Panc1 (cell line): Measurements from ENCODE around the gene GDE1. TPM values are rescaled to one million over a fixed set of nuclear protein-coding genes. Genes with fewer than 3 reads are reported as not detected.

Experiments used
- ATAC-seq: fragments of 200-7000 bp; cut with Tn5 transposase; 2 replicates; pipeline ENCODE4 v1.9.1; 2020; ENCODE audit warnings: mild to moderate bottlenecking, moderate library complexity
- BruUV-seq: library from RNA; stranded (reverse); fragments of 400-500 nt; replicated peaks from 2 replicates; lab custom pipeline; 2021; lab: Mats Ljungman, UMichigan
- CTCF ChIA-PET: fragments of 300-600 bp; sonication (Branson Sonifier 250); formaldehyde crosslinking; loops from one replicate; lab custom pipeline; 2022; ENCODE audit warnings: antibody characterized with exemption; lab: Charles Lee
- POLR2A ChIA-PET: fragments of 300-600 bp; sonication (Branson Sonifier 250); formaldehyde crosslinking; loops from one replicate; lab custom pipeline; 2022; ENCODE audit warnings: antibody characterized with exemption; lab: Charles Lee
- DNase-seq: peaks from one replicate; pipeline ENCODE4 v3.0.0-alpha.2; 2010; ENCODE audit warnings: low read depth, low spot score
- H3K27ac ChIP-seq: 2 replicates; pipeline ENCODE4 v1.5.1; 2011; ENCODE audit warnings: mild to moderate bottlenecking, low read length, inconsistent platforms
- H3K27me3 ChIP-seq: fragments of 200-500 bp; sonication (Bioruptor generic); 2 replicates; pipeline ENCODE4 v1.6.0; 2014; ENCODE audit warnings: low read length, inconsistent platforms; ENCODE audit not compliant: control insufficient read depth, insufficient read depth
- H3K36me3 ChIP-seq: fragments of 200-500 bp; sonication (Bioruptor generic); 2 replicates; pipeline ENCODE4 v1.5.1; 2014; ENCODE audit warnings: inconsistent platforms, mild to moderate bottlenecking, low read length, moderate library complexity; ENCODE audit not compliant: control insufficient read depth, insufficient read depth
- H3K4me1 ChIP-seq: 2 replicates; pipeline ENCODE4 v1.5.1; 2011; ENCODE audit warnings: inconsistent platforms, mild to moderate bottlenecking, low read length, moderate library complexity; ENCODE audit not compliant: control insufficient read depth, insufficient read depth
- H3K4me3 ChIP-seq, 2 experiments: 2 replicates each; pipeline ENCODE4 v1.5.1; 2011 to 2012; ENCODE audit warnings: low read depth in 2 of 2, low read length in 2 of 2, mild to moderate bottlenecking in 2 of 2, inconsistent platforms in 1 of 2, moderate library complexity in 1 of 2
- H3K9me3 ChIP-seq: fragments of 200-500 bp; sonication (Bioruptor generic); 2 replicates; pipeline ENCODE4 v1.5.1; 2014; ENCODE audit warnings: low read depth, mild to moderate bottlenecking, inconsistent platforms, low read length, moderate library complexity; ENCODE audit not compliant: control insufficient read depth, insufficient read depth
- POLR2AphosphoS5 ChIP-seq: IDR thresholded peaks from 2 replicates; pipeline ENCODE4 v1.6.1; 2012; ENCODE audit warnings: mild to moderate bottlenecking, low read depth, low read length, moderate library complexity
- SIN3A ChIP-seq: IDR thresholded peaks from 2 replicates; pipeline ENCODE4 v1.6.1; 2012; ENCODE audit warnings: low read depth, mild to moderate bottlenecking, low read length, moderate library complexity, borderline replicate concordance; ENCODE audit not compliant: insufficient read depth
- TCF7L2 ChIP-seq: IDR thresholded peaks from 2 replicates; pipeline ENCODE4 v1.6.1; 2011; ENCODE audit warnings: mild to moderate bottlenecking, low read depth, low read length, inconsistent platforms
- in situ Hi-C: cut with HindIII; loops from 2 replicates; pipeline ENCODE4 v1.10.0; 2016; ENCODE audit warnings: low sequenced_read_pairs, low pct_unique_long_range_greater_than_20kb
- intact Hi-C: fragments of 100-400 bp; cut with micrococcal nuclease; formaldehyde crosslinking; loops from one replicate; pipeline ENCODE4 v1.10.0; 2022; ENCODE audit not compliant: unreplicated experiment
- total RNA-seq: library from RNA; stranded (reverse); gene quantifications from one replicate; pipeline ENCODE4 v1.2.1, GENCODE V29; 2021; ENCODE audit not compliant: unreplicated experiment
- TF ChIP-seq, protein P1 (sequence below): fragments of 450-650 bp; IDR thresholded peaks from 2 replicates; pipeline ENCODE4 v1.5.1; 2017; ENCODE audit warnings: mild to moderate bottlenecking
- TF ChIP-seq, protein P2 (sequence below), 2 experiments: IDR thresholded peaks; 2 replicates each; pipeline ENCODE4 v1.6.1; 2011 to 2012; ENCODE audit warnings: low read depth in 2 of 2, control low read depth in 1 of 2, low read length in 1 of 2, mild to moderate bottlenecking in 1 of 2, moderate library complexity in 1 of 2; ENCODE audit not compliant: insufficient read depth in 1 of 2

Gene GDE1
- total RNA-seq, 1 experiment from 2014 or later, result 135 TPM

DNA sequence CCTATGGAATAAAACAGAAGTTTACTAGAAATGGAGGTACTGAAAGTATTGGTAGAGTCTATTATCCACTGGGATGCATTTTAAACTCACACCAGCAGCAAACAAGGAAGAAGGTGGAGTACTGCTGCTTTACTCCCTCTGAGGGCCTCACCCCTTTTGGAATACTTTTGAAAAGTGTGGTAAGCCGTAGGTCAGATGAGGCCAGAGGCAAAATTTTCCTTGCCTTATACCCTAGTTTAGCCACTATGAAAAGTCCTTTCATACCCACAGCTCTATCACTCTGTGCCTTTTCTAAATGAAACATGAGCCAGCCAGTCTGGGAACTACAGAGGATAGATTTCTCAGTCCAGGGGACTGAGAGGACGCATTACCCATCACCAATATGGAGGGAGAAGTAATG, 14.0 kb downstream of the GDE1 start:
- POLR2A ChIA-PET, result interaction anchor here (0.6 kb wide), 1 partner anchor 715 kb away, joined by 8 read pairs; no protein-coding TSS in a partner anchor

DNA sequence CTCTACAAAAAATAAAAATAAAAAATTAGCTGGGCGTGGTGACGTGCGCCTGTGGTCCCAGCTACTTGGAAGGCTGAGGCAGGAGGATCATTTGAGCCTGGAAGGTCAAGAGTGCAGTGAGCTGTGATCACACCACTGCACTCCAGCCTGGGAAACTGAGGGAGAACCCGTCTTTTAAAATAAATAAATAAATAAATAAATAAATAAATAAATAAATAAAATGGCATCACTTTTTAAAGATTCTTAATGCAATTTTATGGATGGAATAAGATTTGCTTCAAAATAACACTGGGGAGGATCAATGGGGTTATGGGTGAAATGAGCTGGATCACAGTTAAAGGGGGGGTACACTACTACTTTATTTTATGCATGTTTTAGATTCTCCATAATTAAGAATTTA, 14.9 kb downstream of the GDE1 start:
- ATAC-seq, result no peak
- Histone ChIP-seq H3K27me3 (no peaks in the 10 kb centered on the region), H3K9me3 (no peaks in the 10 kb centered on the region), H3K36me3 (peaks cover 33% of the 10 kb centered on the region), H3K27ac (no peak overlapping the region), H3K4me1 (no peaks in the 10 kb centered on the region), H3K4me3 (no peak overlapping the region)
- POLR2A ChIA-PET, result no interaction called here
- TF ChIP-seq POLR2AphosphoS5 (no peak), TCF7L2 (no peak), SIN3A (no peak)
- TF ChIP-seq, protein P1, sequence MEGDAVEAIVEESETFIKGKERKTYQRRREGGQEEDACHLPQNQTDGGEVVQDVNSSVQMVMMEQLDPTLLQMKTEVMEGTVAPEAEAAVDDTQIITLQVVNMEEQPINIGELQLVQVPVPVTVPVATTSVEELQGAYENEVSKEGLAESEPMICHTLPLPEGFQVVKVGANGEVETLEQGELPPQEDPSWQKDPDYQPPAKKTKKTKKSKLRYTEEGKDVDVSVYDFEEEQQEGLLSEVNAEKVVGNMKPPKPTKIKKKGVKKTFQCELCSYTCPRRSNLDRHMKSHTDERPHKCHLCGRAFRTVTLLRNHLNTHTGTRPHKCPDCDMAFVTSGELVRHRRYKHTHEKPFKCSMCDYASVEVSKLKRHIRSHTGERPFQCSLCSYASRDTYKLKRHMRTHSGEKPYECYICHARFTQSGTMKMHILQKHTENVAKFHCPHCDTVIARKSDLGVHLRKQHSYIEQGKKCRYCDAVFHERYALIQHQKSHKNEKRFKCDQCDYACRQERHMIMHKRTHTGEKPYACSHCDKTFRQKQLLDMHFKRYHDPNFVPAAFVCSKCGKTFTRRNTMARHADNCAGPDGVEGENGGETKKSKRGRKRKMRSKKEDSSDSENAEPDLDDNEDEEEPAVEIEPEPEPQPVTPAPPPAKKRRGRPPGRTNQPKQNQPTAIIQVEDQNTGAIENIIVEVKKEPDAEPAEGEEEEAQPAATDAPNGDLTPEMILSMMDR, result no peak
- TF ChIP-seq, protein P2, sequence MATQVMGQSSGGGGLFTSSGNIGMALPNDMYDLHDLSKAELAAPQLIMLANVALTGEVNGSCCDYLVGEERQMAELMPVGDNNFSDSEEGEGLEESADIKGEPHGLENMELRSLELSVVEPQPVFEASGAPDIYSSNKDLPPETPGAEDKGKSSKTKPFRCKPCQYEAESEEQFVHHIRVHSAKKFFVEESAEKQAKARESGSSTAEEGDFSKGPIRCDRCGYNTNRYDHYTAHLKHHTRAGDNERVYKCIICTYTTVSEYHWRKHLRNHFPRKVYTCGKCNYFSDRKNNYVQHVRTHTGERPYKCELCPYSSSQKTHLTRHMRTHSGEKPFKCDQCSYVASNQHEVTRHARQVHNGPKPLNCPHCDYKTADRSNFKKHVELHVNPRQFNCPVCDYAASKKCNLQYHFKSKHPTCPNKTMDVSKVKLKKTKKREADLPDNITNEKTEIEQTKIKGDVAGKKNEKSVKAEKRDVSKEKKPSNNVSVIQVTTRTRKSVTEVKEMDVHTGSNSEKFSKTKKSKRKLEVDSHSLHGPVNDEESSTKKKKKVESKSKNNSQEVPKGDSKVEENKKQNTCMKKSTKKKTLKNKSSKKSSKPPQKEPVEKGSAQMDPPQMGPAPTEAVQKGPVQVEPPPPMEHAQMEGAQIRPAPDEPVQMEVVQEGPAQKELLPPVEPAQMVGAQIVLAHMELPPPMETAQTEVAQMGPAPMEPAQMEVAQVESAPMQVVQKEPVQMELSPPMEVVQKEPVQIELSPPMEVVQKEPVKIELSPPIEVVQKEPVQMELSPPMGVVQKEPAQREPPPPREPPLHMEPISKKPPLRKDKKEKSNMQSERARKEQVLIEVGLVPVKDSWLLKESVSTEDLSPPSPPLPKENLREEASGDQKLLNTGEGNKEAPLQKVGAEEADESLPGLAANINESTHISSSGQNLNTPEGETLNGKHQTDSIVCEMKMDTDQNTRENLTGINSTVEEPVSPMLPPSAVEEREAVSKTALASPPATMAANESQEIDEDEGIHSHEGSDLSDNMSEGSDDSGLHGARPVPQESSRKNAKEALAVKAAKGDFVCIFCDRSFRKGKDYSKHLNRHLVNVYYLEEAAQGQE (IDR thresholded peaks at IDR 0.05; ENCODE audit: insufficient read depth in 1 of 2, low read depth in 2 of 2, low read length in 1 of 2), result no peak
- in situ Hi-C loops, result no loop called here
- BruUV-seq, result no TSS peak
- DNase-seq, result no peak
- intact Hi-C loops, result loop anchor here (10.0 kb wide), 1 partner anchor 422 kb away; no protein-coding TSS in a partner anchor
- CTCF ChIA-PET, result interaction anchor here (0.9 kb wide), 1 partner anchor 117 kb away, joined by 3 read pairs; no protein-coding TSS in a partner anchor

More for the DNA sequence above, 14.0 kb downstream of the GDE1 start:
- no TSS peak for BruUV-seq
- H3K27me3 ChIP-seq, result no peaks in the 10 kb centered on the region
- intact Hi-C loops (loop anchor here (10.0 kb wide), 1 partner anchor 423 kb away; no protein-coding TSS in a partner anchor), in situ Hi-C loops (no loop called here)
- H3K4me3 ChIP-seq, result no peak overlapping the region
- CTCF ChIA-PET, result interaction anchor here (0.6 kb wide), 1 partner anchor 169 kb away, joined by 5 read pairs; no protein-coding TSS in a partner anchor
- no peaks in the 10 kb centered on the region for H3K4me1 ChIP-seq
- DNase-seq (no peak), ATAC-seq (no peak)
- peaks cover 33% of the 10 kb centered on the region for H3K36me3 ChIP-seq
- H3K27ac ChIP-seq, result no peak overlapping the region
- TF ChIP-seq POLR2AphosphoS5 (no peak), TCF7L2 (no peak)
- TF ChIP-seq, protein P2 (IDR thresholded peaks at IDR 0.05; ENCODE audit: insufficient read depth in 1 of 2, low read depth in 2 of 2, low read length in 1 of 2), result no peak
- TF ChIP-seq, protein P1, result no peak
- no peaks in the 10 kb centered on the region for H3K9me3 ChIP-seq
